Measurements from ENCODE around the gene CDK9.

The CDK9 gene

DNA sequence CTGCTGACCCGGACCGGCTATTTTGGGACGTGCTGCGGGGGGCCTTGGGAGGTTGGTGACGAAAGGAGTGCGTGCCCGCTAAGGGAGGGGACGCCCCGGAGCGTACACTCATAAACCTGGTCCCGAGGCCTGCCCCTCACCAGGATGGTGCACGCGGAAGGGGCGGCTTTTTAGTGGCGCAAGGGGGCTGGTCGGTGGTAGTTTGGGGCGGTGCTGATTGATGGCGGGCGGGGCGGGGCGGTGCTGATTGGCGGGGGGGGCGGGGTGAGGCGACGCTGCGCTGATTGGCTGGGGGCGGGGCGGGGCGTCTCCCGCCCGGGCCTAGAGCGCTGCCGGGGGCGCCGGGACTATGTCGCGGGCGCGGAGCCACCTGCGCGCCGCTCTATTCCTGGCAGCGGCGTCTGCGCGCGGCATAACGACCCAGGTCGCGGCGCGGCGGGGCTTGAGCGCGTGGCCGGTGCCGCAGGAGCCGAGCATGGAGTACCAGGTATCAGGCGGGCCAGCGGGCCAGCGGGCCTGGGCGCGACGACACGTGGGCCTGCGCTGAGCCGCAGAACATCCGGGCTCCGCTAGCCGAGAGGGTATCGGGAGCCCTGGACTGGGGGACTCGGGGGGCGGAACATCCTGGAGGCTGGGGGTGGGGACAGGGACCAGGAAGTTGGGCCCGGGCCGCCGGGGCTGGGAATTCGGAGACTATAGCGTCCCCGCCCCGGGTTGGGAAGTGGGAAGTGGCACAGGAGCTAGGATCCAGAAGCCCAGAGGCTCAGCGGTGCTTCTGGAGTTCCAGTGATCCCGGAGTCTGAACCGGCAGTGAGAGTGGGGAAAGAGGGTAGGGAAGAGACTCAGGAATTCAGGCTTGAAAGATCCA lies 17.0 kb downstream of the CDK9 start, which contains the start of gene FPGS:
Gene FPGS (plus strand): TSS at position 307 of the 868 bp plus-strand sequence. CDS start 43 bp downstream, at position 350.
- no peak for FAIRE-seq
- peak; percentile 94 for DNase-seq (ENCODE audit: low spot score)

DNA sequence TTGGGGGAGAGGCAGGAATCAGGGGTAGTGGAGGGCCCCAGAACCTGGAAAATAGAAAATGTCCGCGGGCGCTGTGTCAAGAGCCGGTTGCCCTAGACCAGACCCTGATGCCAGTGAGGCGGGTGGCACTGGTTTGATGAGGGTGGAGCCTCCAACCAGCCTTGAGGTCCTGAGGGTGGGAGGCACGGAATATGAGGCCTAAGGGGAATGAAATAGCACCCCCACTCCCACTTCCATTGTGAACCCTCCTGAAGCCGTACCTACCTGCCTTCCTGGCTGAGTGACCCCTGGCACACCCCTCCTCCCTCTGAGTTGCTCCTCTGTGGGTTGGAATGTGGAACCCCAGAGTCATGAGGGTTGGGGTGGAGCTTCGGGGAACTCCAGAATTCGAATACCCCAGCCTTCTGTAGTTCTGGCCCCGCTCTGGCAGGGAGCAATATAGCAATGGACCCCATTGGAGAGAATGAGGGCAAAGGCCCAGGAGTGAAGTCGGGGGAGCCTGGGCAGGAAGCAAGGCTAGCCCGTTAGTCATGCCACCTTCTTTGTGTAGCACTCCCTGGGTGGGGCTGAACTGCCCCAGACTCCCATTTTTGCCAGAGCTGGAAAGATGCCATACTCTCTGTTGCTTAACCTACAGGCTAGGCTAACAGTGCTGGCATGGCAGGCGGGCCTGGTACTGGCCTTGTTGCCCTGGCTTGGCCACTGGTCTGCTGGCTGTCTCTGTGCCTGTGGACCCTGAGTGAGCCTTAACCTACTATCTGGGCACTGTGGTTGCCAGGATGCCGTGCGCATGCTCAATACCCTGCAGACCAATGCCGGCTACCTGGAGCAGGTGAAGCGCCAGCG lies 17.9 kb downstream of the CDK9 start:
- DNase-seq (ENCODE audit: low spot score) (peak; percentile 42), FAIRE-seq (no peak)

DNA sequence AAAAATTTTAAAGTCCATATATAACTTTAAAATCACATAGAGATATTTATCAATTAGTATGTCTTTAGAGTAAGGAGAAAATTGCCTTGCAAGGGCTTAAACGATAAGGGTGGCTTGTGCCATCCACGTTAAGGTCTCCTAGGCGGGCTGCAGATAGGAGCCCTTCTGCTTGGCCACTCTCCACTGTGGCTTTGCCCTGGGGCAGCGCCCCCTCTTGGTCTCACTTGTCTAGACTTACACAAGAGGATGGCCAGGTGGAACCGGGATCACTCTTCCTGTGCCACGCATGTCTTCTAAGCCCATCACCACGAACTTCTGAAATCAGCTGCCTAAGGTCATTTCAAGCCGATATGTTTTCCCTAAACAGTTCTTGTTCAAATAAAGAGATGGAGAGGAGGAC lies 19.8 kb downstream of the CDK9 start:
- DNase-seq (ENCODE audit: low spot score): peak; percentile 27
- no peak for FAIRE-seq

DNA sequence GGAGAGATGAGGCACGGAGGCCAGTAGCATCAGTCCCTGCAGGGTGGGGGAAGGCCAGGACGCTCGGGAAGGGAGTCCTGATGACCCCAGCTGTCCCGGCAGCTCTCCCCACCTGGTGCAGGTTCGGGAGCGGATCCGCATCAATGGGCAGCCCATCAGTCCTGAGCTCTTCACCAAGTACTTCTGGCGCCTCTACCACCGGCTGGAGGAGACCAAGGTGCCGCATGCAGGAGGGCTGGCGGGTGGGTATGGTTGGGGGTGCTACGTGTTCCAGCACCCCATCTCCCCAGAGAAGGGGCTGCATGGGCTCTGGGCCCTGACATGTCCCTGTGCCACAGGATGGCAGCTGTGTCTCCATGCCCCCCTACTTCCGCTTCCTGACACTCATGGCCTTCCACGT lies 21.0 kb downstream of the CDK9 start:
- no peak for DNase-seq (ENCODE audit: low spot score)
- no peak for FAIRE-seq

DNA sequence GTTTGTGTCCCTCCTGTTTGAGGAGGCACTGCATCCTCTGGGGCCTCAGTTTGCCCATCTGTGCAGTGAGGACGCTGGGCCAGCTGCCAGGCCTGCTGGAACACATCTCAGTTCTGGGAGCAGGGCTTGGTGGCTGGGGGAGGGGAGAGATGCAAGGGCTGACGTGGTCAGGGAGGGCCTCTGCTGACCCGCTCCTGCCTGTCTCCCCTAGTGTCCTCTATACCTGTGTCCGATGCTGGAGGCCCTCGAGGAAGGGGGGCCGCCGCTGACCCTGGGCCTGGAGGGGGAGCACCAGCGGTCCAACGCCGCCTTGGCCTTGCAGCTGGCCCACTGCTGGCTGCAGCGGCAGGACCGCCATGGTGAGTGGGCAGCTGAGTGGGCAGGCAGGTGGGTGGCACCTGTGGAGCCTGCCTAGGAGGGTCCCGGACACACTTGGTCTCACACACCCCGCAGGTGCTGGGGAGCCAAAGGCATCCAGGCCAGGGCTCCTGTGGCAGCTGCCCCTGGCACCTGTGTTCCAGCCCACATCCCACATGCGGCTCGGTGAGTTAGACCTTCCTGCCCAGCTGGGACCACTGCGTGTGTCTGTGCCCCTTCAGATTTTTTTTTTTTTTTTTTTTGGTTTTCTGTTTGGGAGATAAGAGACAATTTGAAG lies 22.6 kb downstream of the CDK9 start:
- DNase-seq (ENCODE audit: low spot score): no peak
- FAIRE-seq: no peak

DNA sequence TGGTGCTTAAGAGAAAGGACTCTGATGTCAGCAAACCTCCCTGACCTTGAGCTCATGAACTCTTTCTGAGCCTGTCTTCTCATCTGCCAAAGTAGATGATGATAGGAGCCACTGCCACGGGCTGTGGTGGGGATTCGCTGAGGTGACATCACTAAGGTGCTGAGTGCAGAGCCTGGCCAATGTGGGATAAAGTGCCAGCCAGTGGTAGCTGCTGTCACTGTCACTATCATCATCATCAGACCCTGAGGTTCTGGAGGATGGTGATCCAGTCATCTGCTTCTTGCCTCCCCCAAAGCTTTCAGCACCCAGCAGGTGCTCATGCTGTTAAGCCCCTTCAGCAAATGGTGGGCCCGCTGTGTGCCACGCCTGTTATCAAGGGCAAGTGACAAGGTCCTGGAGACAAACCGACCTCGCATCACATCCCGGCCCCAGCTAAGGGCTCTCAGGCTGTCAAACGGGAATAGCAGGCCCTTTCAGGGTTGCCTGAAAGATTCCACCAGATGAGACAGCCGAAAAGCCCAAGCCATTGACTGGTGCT lies 23.2 kb downstream of the CDK9 start:
- no peak for FAIRE-seq
- no peak for DNase-seq (ENCODE audit: low spot score)

DNA sequence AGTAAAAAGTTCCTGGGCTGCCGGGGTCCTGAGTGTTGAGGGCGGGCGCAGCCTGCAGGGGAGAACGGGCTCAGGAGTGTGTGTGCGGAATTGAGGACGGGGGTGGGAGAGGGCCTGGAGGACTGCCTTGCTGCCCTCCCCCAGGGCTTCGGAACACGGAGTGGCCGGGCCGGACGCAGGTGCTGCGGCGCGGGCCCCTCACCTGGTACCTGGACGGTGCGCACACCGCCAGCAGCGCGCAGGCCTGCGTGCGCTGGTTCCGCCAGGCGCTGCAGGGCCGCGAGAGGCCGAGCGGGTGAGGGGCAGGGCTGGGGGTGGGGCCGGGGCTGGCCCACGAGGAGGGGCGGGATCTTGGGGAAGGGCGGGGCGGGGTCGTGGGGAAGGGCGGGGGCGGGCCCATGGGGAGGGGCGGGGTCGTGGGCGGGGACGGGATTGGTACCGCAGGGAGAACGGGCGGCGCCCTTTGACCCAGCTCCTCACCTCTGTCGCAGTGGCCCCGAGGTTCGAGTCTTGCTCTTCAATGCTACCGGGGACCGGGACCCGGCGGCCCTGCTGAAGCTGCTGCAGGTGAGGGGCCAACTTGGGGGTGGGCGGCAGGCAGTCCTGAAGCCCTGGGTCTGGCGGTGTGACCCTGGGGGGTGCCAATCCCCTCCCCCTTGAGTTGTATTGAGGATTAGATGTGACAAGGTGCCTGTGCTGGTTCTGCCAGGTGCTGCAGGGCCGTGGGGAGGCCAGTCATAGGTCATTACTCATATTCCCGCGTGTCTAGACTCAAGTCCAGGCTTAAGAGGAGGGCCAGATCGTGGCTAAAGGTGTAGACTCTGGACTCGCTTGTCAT lies 23.9 kb downstream of the CDK9 start:
- DNase-seq (ENCODE audit: low spot score): peak; percentile 44
- FAIRE-seq: no peak

DNA sequence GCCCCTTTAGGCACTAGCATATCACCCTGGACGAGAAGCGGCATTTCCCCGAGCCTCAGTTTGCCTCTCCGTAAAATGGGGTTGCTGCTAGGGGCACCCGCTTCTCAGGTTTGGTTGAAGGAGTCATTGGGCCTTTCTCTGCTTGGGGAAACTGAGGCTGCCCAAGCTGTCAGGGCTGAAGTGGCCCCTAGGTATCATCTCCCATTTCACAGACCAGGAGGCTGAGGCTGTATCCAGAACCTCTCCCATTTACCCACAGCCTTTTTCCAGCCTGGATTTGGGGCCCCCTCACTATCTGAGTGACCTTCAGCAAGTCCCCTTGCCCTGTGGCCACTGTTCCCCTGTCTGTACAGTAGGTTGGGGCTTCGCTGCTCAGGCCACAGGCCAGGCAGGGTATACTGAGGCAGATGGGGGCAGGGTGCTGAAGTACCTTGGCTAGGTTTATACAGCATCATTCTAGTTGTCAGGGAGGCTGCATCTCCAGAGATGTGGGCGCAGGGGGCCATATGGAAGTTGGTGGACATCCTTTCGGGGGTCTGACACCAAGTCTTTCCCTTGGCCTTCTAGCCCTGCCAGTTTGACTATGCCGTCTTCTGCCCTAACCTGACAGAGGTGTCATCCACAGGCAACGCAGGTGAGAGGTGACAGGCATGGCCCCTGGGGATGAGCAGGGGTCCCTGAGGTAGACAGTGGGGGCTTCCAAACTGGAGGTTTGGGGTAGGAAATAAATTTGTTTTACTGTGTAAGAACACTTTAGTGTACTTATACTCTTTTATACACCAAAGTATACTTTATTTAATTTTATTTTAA lies 24.7 kb downstream of the CDK9 start:
- DNase-seq (ENCODE audit: low spot score) (no peak), FAIRE-seq (no peak)

DNA sequence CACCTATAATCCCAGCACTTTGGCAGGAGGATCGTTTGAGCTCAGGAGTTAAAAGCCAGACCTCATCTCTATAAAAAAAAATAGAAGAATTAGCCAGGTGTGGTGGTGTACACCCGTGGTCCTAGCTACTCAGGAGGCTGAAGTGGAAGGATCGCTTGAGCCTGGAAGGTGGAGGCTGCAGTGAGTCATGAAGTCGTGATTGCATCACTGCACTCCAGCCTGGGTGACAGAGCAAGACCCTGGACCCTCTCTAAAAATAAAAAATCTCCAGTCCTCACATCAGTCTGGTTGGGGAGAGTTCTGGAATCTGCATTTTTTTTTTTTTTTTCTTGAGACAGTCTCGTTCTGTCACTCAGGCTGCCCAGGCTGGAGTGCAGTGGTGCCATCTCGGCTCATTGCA lies 26.2 kb downstream of the CDK9 start:
- FAIRE-seq: no peak
- no peak for DNase-seq (ENCODE audit: low spot score)

DNA sequence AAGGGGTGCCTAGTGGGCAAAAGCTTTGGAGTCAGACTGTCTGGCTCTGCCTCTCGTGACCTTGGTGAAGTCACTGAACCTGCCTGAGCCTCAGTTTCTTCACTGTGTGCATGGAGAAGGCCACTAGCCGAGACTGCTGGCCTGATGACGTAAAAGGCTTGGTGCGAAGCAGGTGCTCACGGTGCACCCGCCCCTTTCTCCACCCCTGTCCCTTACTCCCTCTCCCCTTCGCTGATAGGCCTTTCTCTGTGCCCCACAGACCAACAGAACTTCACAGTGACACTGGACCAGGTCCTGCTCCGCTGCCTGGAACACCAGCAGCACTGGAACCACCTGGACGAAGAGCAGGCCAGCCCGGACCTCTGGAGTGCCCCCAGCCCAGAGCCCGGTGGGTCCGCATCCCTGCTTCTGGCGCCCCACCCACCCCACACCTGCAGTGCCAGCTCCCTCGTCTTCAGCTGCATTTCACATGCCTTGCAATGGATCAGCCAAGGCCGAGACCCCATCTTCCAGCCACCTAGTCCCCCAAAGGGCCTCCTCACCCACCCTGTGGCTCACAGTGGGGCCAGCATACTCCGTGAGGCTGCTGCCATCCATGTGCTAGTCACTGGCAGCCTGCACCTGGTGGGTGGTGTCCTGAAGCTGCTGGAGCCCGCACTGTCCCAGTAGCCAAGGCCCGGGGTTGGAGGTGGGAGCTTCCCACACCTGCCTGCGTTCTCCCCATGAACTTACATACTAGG lies 27.3 kb downstream of the CDK9 start:
- DNase-seq (ENCODE audit: low spot score) (no peak), FAIRE-seq (no peak)

DNA sequence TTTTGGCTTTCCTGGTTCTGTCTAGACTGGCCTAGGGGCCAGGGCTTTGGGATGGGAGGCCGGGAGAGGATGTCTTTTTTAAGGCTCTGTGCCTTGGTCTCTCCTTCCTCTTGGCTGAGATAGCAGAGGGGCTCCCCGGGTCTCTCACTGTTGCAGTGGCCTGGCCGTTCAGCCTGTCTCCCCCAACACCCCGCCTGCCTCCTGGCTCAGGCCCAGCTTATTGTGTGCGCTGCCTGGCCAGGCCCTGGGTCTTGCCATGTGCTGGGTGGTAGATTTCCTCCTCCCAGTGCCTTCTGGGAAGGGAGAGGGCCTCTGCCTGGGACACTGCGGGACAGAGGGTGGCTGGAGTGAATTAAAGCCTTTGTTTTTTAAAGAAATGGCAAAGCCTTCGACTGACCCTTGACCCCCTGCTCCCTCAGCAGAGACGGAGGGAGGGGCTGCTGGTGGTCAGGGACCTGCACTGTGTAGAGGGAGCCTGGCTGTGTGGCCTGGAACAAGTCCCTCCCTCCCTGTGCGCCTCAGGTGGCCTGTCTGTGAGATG lies 27.9 kb downstream of the CDK9 start:
- FAIRE-seq: no peak
- no peak for DNase-seq (ENCODE audit: low spot score)

DNA sequence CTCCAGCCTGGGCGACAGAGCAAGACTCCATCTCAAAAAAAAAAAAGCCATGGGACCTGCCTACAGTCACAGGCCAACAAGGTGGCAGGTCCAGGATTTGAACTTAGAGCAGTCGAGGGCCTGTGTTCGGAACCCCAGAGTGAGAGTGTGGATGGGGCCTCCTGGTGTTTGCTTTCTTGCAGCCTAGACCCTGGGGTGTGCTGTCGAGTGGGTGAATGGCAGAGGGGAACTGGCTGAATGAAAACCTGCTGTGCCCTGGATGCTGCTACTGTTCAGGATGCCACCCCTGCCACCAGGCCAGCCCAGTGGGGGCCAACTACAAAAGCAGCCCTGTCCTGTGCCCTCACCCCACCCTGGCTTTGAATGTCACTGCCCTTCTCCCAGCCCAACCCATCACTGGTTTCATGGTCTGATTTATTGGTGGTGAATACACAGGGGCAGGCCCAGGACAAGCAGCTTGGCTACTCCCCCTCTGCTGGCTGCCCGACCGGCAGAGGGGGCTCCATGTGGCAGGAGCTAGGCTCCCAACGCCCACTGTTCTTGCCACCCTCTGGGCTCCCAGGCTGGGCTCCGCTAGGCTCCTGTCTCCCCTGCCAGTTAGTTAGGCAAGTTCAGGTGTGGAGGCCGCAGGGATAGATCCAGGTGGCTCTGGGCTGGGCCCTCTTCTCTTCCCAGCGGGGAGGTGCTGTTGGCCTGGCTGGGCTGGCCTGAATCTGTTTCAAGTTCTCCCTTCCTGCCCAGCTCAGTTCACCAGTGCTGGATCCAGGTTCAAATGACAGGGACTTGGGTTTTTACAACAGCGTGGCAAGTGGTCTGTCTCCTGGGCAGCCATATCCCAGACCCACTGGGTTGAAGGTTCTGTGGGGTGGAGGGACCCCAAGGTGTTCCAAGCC lies 29.0 kb downstream of the CDK9 start:
- no peak for DNase-seq (ENCODE audit: low spot score)
- FAIRE-seq: no peak

DNA sequence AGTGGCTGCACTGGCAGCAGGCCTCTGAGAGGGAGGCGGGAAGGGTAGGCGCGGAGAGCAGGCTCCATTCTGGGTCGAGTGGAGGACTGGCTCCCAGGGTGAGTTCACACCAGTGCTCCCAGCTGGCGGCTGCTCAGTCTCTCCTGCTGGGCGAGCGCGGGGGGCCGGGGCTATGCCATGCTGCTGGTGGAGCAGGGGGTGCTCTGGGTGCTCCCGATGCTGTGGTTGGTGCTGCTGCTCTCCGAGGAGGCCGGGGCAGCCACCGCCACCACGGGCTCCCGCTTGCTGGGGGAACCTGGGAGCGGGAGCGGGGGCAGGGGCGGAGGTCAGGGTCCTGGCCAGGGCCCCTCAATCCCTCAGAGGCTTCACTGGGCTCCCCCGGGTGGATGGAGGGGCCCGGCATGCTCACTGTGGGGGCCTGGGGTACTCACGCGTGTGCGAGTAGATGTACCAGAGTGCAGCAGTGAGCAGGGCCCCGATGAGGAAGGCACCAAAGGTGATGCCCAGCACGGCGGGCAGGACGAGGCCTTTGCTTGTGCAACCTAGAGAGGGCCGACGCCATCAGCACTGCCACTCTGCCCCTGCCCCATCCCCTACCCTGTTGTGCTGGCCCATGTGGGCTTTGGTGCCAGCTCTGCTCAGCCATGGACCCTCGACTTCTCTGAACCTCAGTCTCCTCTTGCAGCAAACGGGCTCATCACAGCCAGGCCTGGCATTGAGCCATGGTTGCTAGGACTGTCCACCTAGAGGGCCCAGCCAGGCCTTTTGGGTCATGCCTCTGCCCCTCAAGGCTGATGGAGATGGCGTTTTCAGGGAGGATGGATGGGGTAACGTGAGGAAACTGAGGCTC lies 29.9 kb downstream of the CDK9 start:
- DNase-seq (ENCODE audit: low spot score) (no peak), FAIRE-seq (no peak)

DNA sequence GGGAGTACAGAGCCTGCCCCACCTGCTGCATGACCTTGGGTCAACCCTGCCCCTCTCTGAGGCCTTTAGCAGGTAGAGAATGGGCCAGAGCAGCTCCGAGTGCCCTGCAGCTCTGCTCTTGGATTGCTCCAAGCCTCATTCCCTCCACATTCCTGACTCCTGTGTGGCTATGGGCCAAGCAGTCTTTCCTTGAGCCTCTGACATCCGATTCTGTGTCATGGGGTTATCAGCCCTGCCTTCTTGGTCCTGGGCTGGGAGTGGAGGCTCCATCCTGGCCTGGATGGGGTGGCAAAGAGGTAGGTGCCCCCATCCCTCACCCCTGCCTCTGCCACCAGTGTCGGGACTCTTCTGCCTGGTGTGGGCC lies 30.5 kb downstream of the CDK9 start:
- DNase-seq (ENCODE audit: low spot score) (no peak), FAIRE-seq (no peak)

DNA sequence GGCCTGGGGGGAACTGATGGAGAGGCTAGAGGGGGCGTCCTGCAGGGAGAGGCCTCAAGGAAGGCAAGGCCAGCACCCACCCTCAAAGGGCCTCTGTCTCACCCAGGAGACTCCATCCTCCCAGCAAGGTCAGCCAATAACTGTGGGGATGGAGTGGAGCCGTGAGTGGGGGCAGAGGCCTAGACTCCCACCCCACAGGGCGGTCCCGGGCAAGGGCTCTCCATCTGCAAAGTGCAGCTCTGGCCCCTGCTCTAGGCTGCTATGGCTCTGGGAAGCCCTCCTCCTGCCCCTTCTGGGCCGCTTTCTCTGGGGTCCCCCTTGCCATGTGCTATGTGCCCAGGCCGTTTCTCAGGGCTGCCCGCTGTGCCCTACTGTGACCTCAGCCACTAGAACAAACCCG lies 30.9 kb downstream of the CDK9 start:
- FAIRE-seq: no peak
- no peak for DNase-seq (ENCODE audit: low spot score)

DNA sequence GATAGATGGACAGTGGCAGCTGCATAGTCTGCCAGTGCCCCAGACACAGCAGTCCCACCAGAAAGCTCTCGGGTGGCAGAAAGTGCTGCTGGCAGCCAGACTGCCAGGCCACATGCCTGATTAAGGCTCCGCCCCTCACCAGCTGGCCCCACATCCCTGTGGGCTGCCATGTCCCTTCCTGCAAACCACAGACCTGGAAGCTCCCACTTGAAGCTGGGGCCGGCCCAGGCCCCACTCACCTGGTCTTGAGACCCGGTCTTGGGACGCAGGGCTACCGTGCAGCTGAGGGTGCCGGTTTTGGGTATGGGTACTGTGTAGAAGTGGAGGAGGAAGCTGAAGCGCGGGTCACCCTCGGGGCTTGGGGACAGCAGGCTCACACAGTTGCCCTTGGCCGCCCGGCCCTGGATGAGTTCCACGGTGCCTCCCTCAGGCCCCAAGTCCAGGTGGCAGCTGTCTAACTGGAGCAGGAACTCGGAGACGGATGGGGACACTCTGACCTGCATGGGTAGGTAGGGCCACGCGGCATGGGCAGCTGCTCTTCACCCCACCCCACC lies 32.1 kb downstream of the CDK9 start:
- DNase-seq (ENCODE audit: low spot score): no peak

DNA sequence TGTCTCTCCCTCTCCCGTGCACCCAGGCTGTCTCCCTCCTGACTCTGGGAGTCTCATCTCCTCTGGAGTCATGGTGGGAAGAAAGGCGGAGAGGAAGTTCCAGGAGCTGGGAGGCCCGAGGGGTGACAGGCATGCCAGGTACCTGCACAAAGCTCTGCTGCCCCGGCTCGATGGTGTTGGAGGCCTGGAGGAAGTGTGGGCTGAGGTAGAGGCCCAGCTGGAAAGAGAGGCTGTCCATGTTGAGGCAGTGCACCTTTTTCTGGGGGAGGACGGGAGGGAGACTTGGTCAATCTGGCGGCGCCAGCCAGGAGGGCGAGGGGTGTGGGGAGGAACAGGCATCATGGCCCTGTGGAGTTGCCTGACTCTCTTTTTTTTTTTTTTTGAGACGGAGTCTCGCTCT lies 32.7 kb downstream of the CDK9 start:
- DNase-seq (ENCODE audit: low spot score): no peak
- no peak for FAIRE-seq

More for the DNA sequence above, 32.1 kb downstream of the CDK9 start:
- no peak for FAIRE-seq

Measured in urothelium cell line (cell line).